Thoracic aorta (tissue), 2 donors: ENCODE results near the gene BRF1. TPM values are rescaled to one million over a fixed set of nuclear protein-coding genes. Genes with fewer than 3 reads are reported as not detected.

Experiments
- ATAC-seq: fragments of 150-250 bp; one replicate; pipeline ENCODE4 v1.8.0; 2017; ENCODE audit warnings: low read depth; ENCODE audit not compliant: insufficient number of reproducible peaks, low FRiP score
- DNase-seq: peaks from one replicate; pipeline ENCODE4 v3.0.0-alpha.2; 2020; ENCODE audit warnings: low spot score
- H3K27ac ChIP-seq, 2 donors: fragments of 200-600 bp; sonication (generic); 1 replicate in 1 of 2; 2 replicates in 1 of 2; pipeline ENCODE4 v1.5.1; 2016; ENCODE audit warnings: mild to moderate bottlenecking in 2 of 2, moderate library complexity in 2 of 2
- H3K27me3 ChIP-seq: fragments of 200-600 bp; sonication (generic); replicated peaks from 2 replicates; pipeline ENCODE4 v1.6.0; 2016; ENCODE audit warnings: mild to moderate bottlenecking; ENCODE audit not compliant: insufficient read depth
- H3K36me3 ChIP-seq: fragments of 200-600 bp; sonication (generic); one replicate; pipeline ENCODE4 v1.5.1; 2016
- H3K4me1 ChIP-seq, 2 donors: fragments of 200-600 bp; sonication (generic); 1 replicate in 1 of 2; 2 replicates in 1 of 2; pipeline versions ENCODE4 v1.5.1 to v1.6.0; 2016; ENCODE audit warnings: low read depth in 2 of 2, mild to moderate bottlenecking in 1 of 2; ENCODE audit not compliant: control insufficient read depth in 1 of 2
- H3K4me3 ChIP-seq: fragments of 200-600 bp; sonication (generic); 2 replicates; pipeline ENCODE4 v1.5.1; 2016; ENCODE audit warnings: mild to moderate bottlenecking
- H3K9me3 ChIP-seq: fragments of 200-600 bp; sonication (generic); 2 replicates; pipeline ENCODE4 v1.5.1; 2016
- CTCF ChIP-seq: fragments of 200-600 bp; sonication (generic); IDR thresholded peaks from one replicate; pipeline ENCODE4 v1.5.1; 2019; ENCODE audit warnings: antibody characterized with exemption
- total RNA-seq, 2 donors: library from RNA; depleted of rRNA; stranded (reverse); fragments of >200 nt; gene quantifications; one replicate each; pipeline versions ENCODE4 v1.1.0 to v1.2.3, GENCODE V29; 2016

The BRF1 gene
- total RNA-seq, 2 donors from 2014 or later: 49.4 to 80.5 TPM

GRCh38 chr14:105195522-105196264, 105.1 kb downstream of the BRF1 start:
- no peak for ATAC-seq
- H3K27me3 ChIP-seq: peaks cover 3% of the 10 kb centered on the region
- DNase-seq: no peak
- peaks cover 5 to 10% of the 10 kb centered on the region in 2 donors for H3K4me1 ChIP-seq
- TF ChIP-seq CTCF: no peak
- no peaks in the 10 kb centered on the region for H3K36me3 ChIP-seq
- peak overlapping the region; percentile 47 for H3K4me3 ChIP-seq
- H3K9me3 ChIP-seq: no peaks in the 10 kb centered on the region
- H3K27ac ChIP-seq: no peak overlapping the region

GRCh38 chr14:105195051-105195450, 105.8 kb downstream of the BRF1 start:
- TF ChIP-seq CTCF: no peak
- no peak overlapping the region for H3K27ac ChIP-seq
- peaks cover 3% of the 10 kb centered on the region for H3K27me3 ChIP-seq
- no peak overlapping the region for H3K4me3 ChIP-seq
- H3K36me3 ChIP-seq: no peaks in the 10 kb centered on the region
- DNase-seq (no peak), ATAC-seq (no peak)
- H3K4me1 ChIP-seq: peaks cover 5 to 10% of the 10 kb centered on the region in 2 donors
- H3K9me3 ChIP-seq: no peaks in the 10 kb centered on the region

GRCh38 chr14:105193916-105194782, 106.7 kb downstream of the BRF1 start:
- Histone ChIP-seq H3K27ac (peak overlapping the region in 1 of 2 donors; percentile 1), H3K4me1 (peaks cover 5 to 10% of the 10 kb centered on the region in 2 donors), H3K27me3 (peaks cover 3% of the 10 kb centered on the region), H3K4me3 (no peak overlapping the region), H3K9me3 (no peaks in the 10 kb centered on the region), H3K36me3 (no peaks in the 10 kb centered on the region)
- DNase-seq: no peak
- TF ChIP-seq CTCF: no peak
- no peak for ATAC-seq

- Histone ChIP-seq H3K36me3 (no peaks in the 10 kb centered on the region), H3K27ac (no peak overlapping the region), H3K4me3 (no peak overlapping the region), H3K4me1 (peaks cover 5 to 10% of the 10 kb centered on the region in 2 donors), H3K27me3 (peaks cover 3% of the 10 kb centered on the region), H3K9me3 (peaks cover 5% of the 10 kb centered on the region)
- TF ChIP-seq CTCF: no peak
- DNase-seq (no peak), ATAC-seq (no peak)
These were observed 107.7 kb downstream of the BRF1 start for GRCh38 chr14:105192866-105193731.
